ENCODE measurements around the gene LBX2. TPM values are rescaled to one million over a fixed set of nuclear protein-coding genes. Genes with fewer than 3 reads are reported as not detected.

The LBX2 gene
- total and polyA plus RNA-seq, 2 of the 4 experiments (the other 2 are of a cell fraction) = 0.18 to 0.62 TPM

DNA sequence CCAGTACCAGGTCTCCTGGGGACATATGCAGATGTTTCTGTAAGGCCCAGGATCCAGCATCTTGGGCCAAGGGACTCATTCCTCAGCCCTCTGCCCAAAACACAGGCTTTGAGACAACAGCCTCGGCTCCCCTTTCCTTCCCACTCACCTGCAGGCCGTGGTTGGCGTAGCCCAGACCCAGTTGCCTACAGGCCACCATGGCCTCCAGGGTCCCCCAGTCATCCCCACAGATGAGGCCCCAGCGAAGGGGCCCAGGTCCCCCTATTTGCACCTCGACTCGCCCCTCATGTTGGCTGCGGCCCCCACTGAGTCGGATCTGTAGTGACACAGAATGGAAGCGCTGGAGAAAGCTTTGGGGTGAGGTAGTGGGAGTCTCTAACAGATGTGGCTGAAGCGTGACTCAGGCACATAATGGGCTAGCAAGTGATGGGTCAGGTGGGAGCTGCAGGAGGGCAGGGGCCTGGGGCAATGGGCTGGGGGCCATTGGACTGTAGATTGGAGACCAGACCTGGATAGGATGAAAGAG, 36.1 kb upstream of the LBX2 start:
- Histone ChIP-seq H3K27me3 (ENCODE audit: control insufficient read depth, insufficient read depth, low read length) (no peaks in the 10 kb centered on the region), H3K14ac (replicated peaks; ENCODE audit: low read depth, low read length) (no peak overlapping the region), H3K23ac (ENCODE audit: low read depth, low read length) (no peak overlapping the region), H3K4me2 (ENCODE audit: low read depth, low read length) (no peak overlapping the region), H2AFZ (replicated peaks; ENCODE audit: low read length, poor library complexity) (no peak overlapping the region), H2BK20ac (ENCODE audit: low read depth, low read length) (no peak overlapping the region), H2BK15ac (ENCODE audit: low read depth, low read length) (no peak overlapping the region), H3K18ac (ENCODE audit: low read depth, low read length) (no peak overlapping the region), H4K20me1 (ENCODE audit: insufficient read depth, low read length) (no peaks in the 10 kb centered on the region), H2AK9ac (replicated peaks; ENCODE audit: low read depth, low read length, poor library complexity) (no peak overlapping the region), H3K4ac (ENCODE audit: low read depth, low read length) (no peak overlapping the region), H3K4me1 (ENCODE audit: control insufficient read depth, insufficient read depth, low read length) (peaks cover 7% of the 10 kb centered on the region), H3K9ac (ENCODE audit: low read depth, low read length) (no peak overlapping the region), H4K5ac (ENCODE audit: low read depth, low read length) (no peak overlapping the region), H2BK5ac (ENCODE audit: low read depth, low read length, poor library complexity, severe bottlenecking) (no peak overlapping the region), H3K27ac (ENCODE audit: insufficient read depth, low read length) (no peak overlapping the region), H3K9me3 (ENCODE audit: control insufficient read depth, insufficient read depth, low read length) (no peaks in the 10 kb centered on the region), H2BK120ac (ENCODE audit: low read depth, low read length) (no peak overlapping the region), H3K36me3 (ENCODE audit: control insufficient read depth, insufficient read depth, low read length) (peaks cover 29% of the 10 kb centered on the region), H4K91ac (ENCODE audit: insufficient read depth, low read depth, low read length) (no peak overlapping the region), H3K56ac (ENCODE audit: extremely low read depth, insufficient read depth, low read length) (no peak overlapping the region), H3K4me3 (ENCODE audit: insufficient read depth, low read depth, low read length) (no peak overlapping the region), H4K8ac (ENCODE audit: low read depth in 2 of 2, low read length in 2 of 2) (no peak overlapping the region), H3K9me1 (ENCODE audit: insufficient read depth, low read length) (peaks cover 9% of the 10 kb centered on the region), H2AK5ac (ENCODE audit: low read depth, low read length) (no peak overlapping the region), H3K79me1 (ENCODE audit: low read depth in 1 of 2, low read length in 2 of 2) (peaks cover 14 to 19% of the 10 kb centered on the region in 2 experiments)
- ChIA-PET CTCF (no interaction called here), POLR2A (ENCODE audit: unreplicated experiment) (no interaction called here)
- ATAC-seq (ENCODE audit: low read depth) (no peak), DNase-seq (no peak)
- no peak for TF ChIP-seq FOS (IDR thresholded peaks at IDR 0.05; ENCODE audit: low read depth, low read length)
- no peak for TF ChIP-seq MAFK (IDR thresholded peaks at IDR 0.05; ENCODE audit: low read depth, low read length)
- TF ChIP-seq CHD1 (IDR thresholded peaks at IDR 0.05; ENCODE audit: low read depth, low read length) = no peak
- no peak for TF ChIP-seq RCOR1 (IDR thresholded peaks at IDR 0.05; ENCODE audit: insufficient replicate concordance, low read length)
- TF ChIP-seq MXI1 (IDR thresholded peaks at IDR 0.05; ENCODE audit: borderline replicate concordance, low read depth, low read length) = no peak
- no peak for TF ChIP-seq NFE2L2 (IDR thresholded peaks at IDR 0.05; ENCODE audit: low read depth, low read length)
- TF ChIP-seq BHLHE40 (IDR thresholded peaks at IDR 0.05; ENCODE audit: low read depth, low read length) = no peak
- no peak for TF ChIP-seq RFX5 (IDR thresholded peaks at IDR 0.05; ENCODE audit: low read depth, low read length)
- no peak for TF ChIP-seq MAZ (IDR thresholded peaks at IDR 0.05; ENCODE audit: borderline replicate concordance, low read depth, low read length)
- TF ChIP-seq, protein P1, sequence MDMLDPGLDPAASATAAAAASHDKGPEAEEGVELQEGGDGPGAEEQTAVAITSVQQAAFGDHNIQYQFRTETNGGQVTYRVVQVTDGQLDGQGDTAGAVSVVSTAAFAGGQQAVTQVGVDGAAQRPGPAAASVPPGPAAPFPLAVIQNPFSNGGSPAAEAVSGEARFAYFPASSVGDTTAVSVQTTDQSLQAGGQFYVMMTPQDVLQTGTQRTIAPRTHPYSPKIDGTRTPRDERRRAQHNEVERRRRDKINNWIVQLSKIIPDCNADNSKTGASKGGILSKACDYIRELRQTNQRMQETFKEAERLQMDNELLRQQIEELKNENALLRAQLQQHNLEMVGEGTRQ (IDR thresholded peaks at IDR 0.05; ENCODE audit: low read depth, low read length) = no peak
- no peak for TF ChIP-seq CEBPB (IDR thresholded peaks at IDR 0.05; ENCODE audit: low read depth, low read length)
- no peak for TF ChIP-seq POLR2A (IDR thresholded peaks at IDR 0.05; ENCODE audit: low read depth, low read length)
- no peak for TF ChIP-seq SMC3 (IDR thresholded peaks at IDR 0.05; ENCODE audit: low read depth, low read length)
- in situ Hi-C loops (cut with MboI; ENCODE audit: low sequenced_read_pairs) = no loop called here
- intact Hi-C loops (cut with micrococcal nuclease) = no loop called here
- WGBS, 2 experiments (ENCODE audit: extremely low coverage in 2 of 2, insufficient read length in 1 of 2) = 96% methylated on average over 4 of the region's 10 CpGs; no CpG with 5 or more reads in 1 of the 2 experiments
- no TSS peak for BruUV-seq (replicated peaks)
- dilution Hi-C loops (cut with HindIII; ENCODE audit: low sequenced_read_pairs, unreplicated experiment) = no loop called here
